Mesenchymal stem cell (in vitro differentiated cells and primary cell): ENCODE results near the gene PRPSAP1. TPM values are rescaled to one million over a fixed set of nuclear protein-coding genes. Genes with fewer than 3 reads are reported as not detected.

Experiments used
- DNase-seq: peaks from one replicate; pipeline ENCODE4 v3.0.0-alpha.2; 2013
- H2AFZ ChIP-seq: one replicate; pipeline ENCODE4 v1.6.1; 2013; ENCODE audit warnings: low read depth, mild to moderate bottlenecking, control low read depth, inconsistent platforms, low read length, moderate library complexity
- H2AK5ac ChIP-seq: 2 replicates; pipeline ENCODE4 v1.6.1; 2013; ENCODE audit warnings: low read length, moderate library complexity, mild to moderate bottlenecking, inconsistent platforms; ENCODE audit not compliant: severe bottlenecking
- H2BK120ac ChIP-seq: one replicate; pipeline ENCODE4 v1.6.1; 2013; ENCODE audit warnings: low read depth, mild to moderate bottlenecking, inconsistent platforms, low read length, moderate library complexity
- H2BK12ac ChIP-seq, 2 experiments: one replicate each; pipeline ENCODE4 v1.6.1; 2013; ENCODE audit warnings: inconsistent platforms in 2 of 2, low read length in 2 of 2, mild to moderate bottlenecking in 2 of 2, moderate library complexity in 2 of 2, control low read depth in 1 of 2
- H2BK15ac ChIP-seq: one replicate; pipeline ENCODE4 v1.6.1; 2013; ENCODE audit warnings: mild to moderate bottlenecking, low read depth, inconsistent platforms; ENCODE audit not compliant: poor library complexity, severe bottlenecking
- H2BK5ac ChIP-seq: 2 replicates; pipeline ENCODE4 v1.6.1; 2013; ENCODE audit warnings: low read depth, mild to moderate bottlenecking, low read length, control low read depth, inconsistent platforms; ENCODE audit not compliant: poor library complexity, severe bottlenecking
- H3K14ac ChIP-seq, 2 experiments: one replicate each; pipeline ENCODE4 v1.6.1; 2013; ENCODE audit warnings: inconsistent platforms in 2 of 2, low read length in 2 of 2, control low read depth in 1 of 2, mild to moderate bottlenecking in 1 of 2, moderate library complexity in 1 of 2
- H3K18ac ChIP-seq, 2 experiments: one replicate each; pipeline ENCODE4 v1.6.1; 2013; ENCODE audit warnings: inconsistent platforms in 2 of 2, low read length in 2 of 2, control low read depth in 1 of 2, low read depth in 1 of 2, mild to moderate bottlenecking in 1 of 2
- H3K23ac ChIP-seq, 2 experiments: one replicate each; pipeline ENCODE4 v1.6.1; 2013; ENCODE audit warnings: inconsistent platforms in 2 of 2, low read length in 2 of 2, mild to moderate bottlenecking in 2 of 2, moderate library complexity in 2 of 2, control low read depth in 1 of 2
- H3K27ac ChIP-seq: 2 replicates; pipeline ENCODE4 v1.5.1; 2013; ENCODE audit warnings: mild to moderate bottlenecking, moderate library complexity, low read length, control low read depth, inconsistent platforms; ENCODE audit not compliant: poor library complexity, severe bottlenecking
- H3K27me3 ChIP-seq, 2 experiments: 2 replicates each; pipeline versions ENCODE4 v1.6.1 to v1.7.0; 2013; ENCODE audit warnings: low read length in 2 of 2, mild to moderate bottlenecking in 2 of 2, moderate library complexity in 2 of 2, control low read depth in 1 of 2, inconsistent platforms in 1 of 2; ENCODE audit not compliant: control insufficient read depth in 1 of 2, insufficient read depth in 1 of 2
- H3K36me3 ChIP-seq, 2 experiments: 2 replicates each; pipeline versions ENCODE4 v1.6.1 to v1.7.0; 2013; ENCODE audit warnings: low read length in 2 of 2, control low read depth in 1 of 2, inconsistent platforms in 1 of 2, low read depth in 1 of 2, mild to moderate bottlenecking in 1 of 2; ENCODE audit not compliant: insufficient read depth in 2 of 2, control insufficient read depth in 1 of 2
- H3K4ac ChIP-seq, 2 experiments: one replicate each; pipeline ENCODE4 v1.6.1; 2013; ENCODE audit warnings: inconsistent platforms in 2 of 2, low read length in 2 of 2, mild to moderate bottlenecking in 2 of 2, moderate library complexity in 2 of 2, control low read depth in 1 of 2, low read depth in 1 of 2
- H3K4me1 ChIP-seq: 2 replicates; pipeline ENCODE4 v1.6.1; 2013; ENCODE audit warnings: low read depth, low read length, control low read depth; ENCODE audit not compliant: control insufficient read depth, insufficient read depth
- H3K4me2 ChIP-seq: 2 replicates; pipeline ENCODE4 v1.6.1; 2013; ENCODE audit warnings: low read length, mild to moderate bottlenecking, inconsistent platforms; ENCODE audit not compliant: poor library complexity, severe bottlenecking
- H3K4me3 ChIP-seq, 2 experiments: 2 replicates each; pipeline versions ENCODE4 v1.5.1 to v1.7.0; 2013; ENCODE audit warnings: low read length in 2 of 2, mild to moderate bottlenecking in 2 of 2, control low read depth in 1 of 2, low read depth in 1 of 2; ENCODE audit not compliant: insufficient read depth in 1 of 2
- H3K79me1 ChIP-seq: replicated peaks from 2 replicates; pipeline ENCODE4 v1.6.1; 2013; ENCODE audit warnings: mild to moderate bottlenecking, control low read depth, low read length, inconsistent platforms; ENCODE audit not compliant: poor library complexity, severe bottlenecking
- H3K9ac ChIP-seq: 2 replicates; pipeline ENCODE4 v1.7.0; 2013; ENCODE audit warnings: mild to moderate bottlenecking, low read length, moderate library complexity
- H3K9me3 ChIP-seq: 2 replicates; pipeline ENCODE4 v1.7.0; 2013; ENCODE audit warnings: mild to moderate bottlenecking, low read length; ENCODE audit not compliant: control insufficient read depth
- H4K8ac ChIP-seq: one replicate; pipeline ENCODE4 v1.6.1; 2013; ENCODE audit warnings: inconsistent platforms, mild to moderate bottlenecking, low read length, moderate library complexity
- H4K91ac ChIP-seq: one replicate; pipeline ENCODE4 v1.6.1; 2013; ENCODE audit warnings: mild to moderate bottlenecking, low read length, inconsistent platforms
- WGBS: methylation state at CpG from one replicate; pipeline ENCODE4 v1.1.7; 2013; ENCODE audit warnings: mixed read lengths; 5-methylcytosine and 5-hydroxymethylcytosine counted together
- polyA plus RNA-seq, 2 experiments: library from polyadenylated mRNA; stranded (reverse); fragments of 200-250 nt; gene quantifications; one replicate each; pipeline ENCODE4 v1.2.3, GENCODE V29; 2013

The PRPSAP1 gene, protein sequence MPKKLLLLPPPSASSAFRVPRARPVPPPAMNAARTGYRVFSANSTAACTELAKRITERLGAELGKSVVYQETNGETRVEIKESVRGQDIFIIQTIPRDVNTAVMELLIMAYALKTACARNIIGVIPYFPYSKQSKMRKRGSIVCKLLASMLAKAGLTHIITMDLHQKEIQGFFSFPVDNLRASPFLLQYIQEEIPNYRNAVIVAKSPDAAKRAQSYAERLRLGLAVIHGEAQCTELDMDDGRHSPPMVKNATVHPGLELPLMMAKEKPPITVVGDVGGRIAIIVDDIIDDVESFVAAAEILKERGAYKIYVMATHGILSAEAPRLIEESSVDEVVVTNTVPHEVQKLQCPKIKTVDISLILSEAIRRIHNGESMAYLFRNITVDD
- 20.6 TPM for polyA plus RNA-seq (2013, experiment 1 of 2)
- polyA plus RNA-seq (2013, experiment 2 of 2): 19.8 TPM

DNA sequence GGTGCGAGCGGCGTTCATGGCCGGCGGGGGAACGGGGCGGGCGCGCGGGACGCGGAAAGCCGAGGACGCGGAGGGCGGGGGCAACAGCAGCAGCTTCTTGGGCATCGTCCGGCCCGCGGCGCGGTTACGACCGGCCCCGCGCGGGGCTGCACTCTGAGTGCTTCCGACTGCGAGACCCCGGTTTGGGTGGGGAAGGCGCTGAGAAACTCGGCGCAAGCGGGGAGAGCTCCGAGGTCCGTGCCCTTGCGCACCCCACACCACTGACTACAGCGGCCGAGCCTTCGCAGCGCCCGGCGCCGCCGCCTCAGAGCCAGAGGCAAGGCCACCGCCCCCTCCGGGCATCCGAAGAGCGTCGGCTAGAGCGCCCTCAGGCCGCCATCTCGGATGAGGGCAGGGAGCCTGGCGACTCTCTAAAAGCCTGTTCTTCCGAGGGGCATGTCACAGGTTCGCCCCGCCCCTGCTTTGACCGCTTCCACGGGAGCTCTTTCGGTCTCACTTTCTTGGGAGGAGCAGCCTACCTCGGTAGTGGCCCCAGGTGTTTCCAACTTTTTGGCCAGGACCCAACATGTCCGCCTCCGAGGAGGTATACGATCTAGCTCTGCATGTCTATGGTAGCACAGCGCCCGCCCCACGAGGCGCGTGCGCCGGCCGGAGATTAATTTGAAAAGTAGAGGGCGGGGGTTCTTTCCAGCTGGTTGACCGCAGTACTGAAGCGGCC is at the start of gene PRPSAP1:
PRPSAP1 (minus strand) TSS at position 318 of the 718 bp plus-strand sequence; CDS start at position 105, 213 bp downstream.
- H3K9me3 ChIP-seq: no peaks in the 10 kb centered on the region
- H3K27ac ChIP-seq: peak within 1 kb of the TSS; percentile 90
- H3K4me3 ChIP-seq: peak within 1 kb of the TSS; percentile 92 to 96
- H2BK12ac ChIP-seq: peak within 1 kb of the TSS; percentile 97 to 98
- peak within 1 kb of the TSS; percentile 100 for H3K4ac ChIP-seq
- peak within 1 kb of the TSS in 1 of 2 experiments; percentile 96 for H3K14ac ChIP-seq
- H3K36me3 ChIP-seq: no peaks in the 10 kb centered on the region
- H4K8ac ChIP-seq: peak within 1 kb of the TSS; percentile 98
- H2BK120ac ChIP-seq: peak within 1 kb of the TSS; percentile 100
- H3K4me1 ChIP-seq: peaks cover 11% of the 10 kb centered on the region
- WGBS: under 1% methylated on average over 51 of the region's 75 CpGs
- peak within 1 kb of the TSS; percentile 89 for H2BK15ac ChIP-seq
- H3K9ac ChIP-seq: peak within 1 kb of the TSS; percentile 99
- peak within 1 kb of the TSS; percentile 97 to 100 for H3K18ac ChIP-seq
- H3K27me3 ChIP-seq: no peaks in the 10 kb centered on the region
- H2AK5ac ChIP-seq: no peak within 1 kb of the TSS
- H4K91ac ChIP-seq: peak within 1 kb of the TSS; percentile 100
- H2BK5ac ChIP-seq: peak within 1 kb of the TSS; percentile 99
- peak; percentile 95 for DNase-seq
- H3K4me2 ChIP-seq: peak within 1 kb of the TSS; percentile 100
- peak within 1 kb of the TSS; percentile 99 for H2AFZ ChIP-seq
- H3K23ac ChIP-seq: peak within 1 kb of the TSS; percentile 79 to 83
- peaks cover 11% of the 10 kb centered on the region for H3K79me1 ChIP-seq

DNA sequence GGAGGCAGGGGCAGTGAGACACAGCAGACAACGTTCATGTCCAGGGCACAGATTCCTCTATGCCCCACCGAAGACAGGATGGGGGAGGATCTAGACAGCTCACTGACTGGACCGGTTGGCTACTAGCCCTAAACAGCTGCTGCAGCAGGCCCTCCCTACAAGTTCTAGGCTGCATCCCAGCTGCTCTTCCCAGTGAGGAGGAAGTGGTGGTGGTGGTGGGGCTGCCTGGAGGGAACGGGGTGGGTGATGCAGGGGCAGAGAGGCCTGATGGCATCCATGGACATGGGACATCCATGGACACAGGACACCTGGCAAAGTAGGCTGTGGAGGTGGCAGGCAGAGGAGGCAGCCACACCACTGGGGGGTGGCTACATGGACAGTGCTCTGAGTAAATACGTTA is 49.0 kb upstream of the PRPSAP1 start:
- Histone ChIP-seq H3K79me1 (peaks cover 40% of the 10 kb centered on the region), H3K4me3 (no peak overlapping the region), H3K4me2 (no peak overlapping the region), H3K18ac (no peak overlapping the region), H3K14ac (no peak overlapping the region), H3K4me1 (peaks cover 27% of the 10 kb centered on the region), H3K36me3 (peaks cover 69 to 80% of the 10 kb centered on the region in 2 experiments), H2BK120ac (no peak overlapping the region), H3K27ac (no peak overlapping the region), H3K9ac (no peak overlapping the region), H4K91ac (no peak overlapping the region), H3K4ac (no peak overlapping the region), H4K8ac (no peak overlapping the region), H2BK15ac (no peak overlapping the region), H2AFZ (no peak overlapping the region), H3K27me3 (no peaks in the 10 kb centered on the region), H3K23ac (no peak overlapping the region), H2BK12ac (no peak overlapping the region), H3K9me3 (no peaks in the 10 kb centered on the region), H2AK5ac (no peak overlapping the region), H2BK5ac (no peak overlapping the region)
- no peak for DNase-seq
- WGBS: 95% methylated on average over 5 of the region's 5 CpGs

DNA sequence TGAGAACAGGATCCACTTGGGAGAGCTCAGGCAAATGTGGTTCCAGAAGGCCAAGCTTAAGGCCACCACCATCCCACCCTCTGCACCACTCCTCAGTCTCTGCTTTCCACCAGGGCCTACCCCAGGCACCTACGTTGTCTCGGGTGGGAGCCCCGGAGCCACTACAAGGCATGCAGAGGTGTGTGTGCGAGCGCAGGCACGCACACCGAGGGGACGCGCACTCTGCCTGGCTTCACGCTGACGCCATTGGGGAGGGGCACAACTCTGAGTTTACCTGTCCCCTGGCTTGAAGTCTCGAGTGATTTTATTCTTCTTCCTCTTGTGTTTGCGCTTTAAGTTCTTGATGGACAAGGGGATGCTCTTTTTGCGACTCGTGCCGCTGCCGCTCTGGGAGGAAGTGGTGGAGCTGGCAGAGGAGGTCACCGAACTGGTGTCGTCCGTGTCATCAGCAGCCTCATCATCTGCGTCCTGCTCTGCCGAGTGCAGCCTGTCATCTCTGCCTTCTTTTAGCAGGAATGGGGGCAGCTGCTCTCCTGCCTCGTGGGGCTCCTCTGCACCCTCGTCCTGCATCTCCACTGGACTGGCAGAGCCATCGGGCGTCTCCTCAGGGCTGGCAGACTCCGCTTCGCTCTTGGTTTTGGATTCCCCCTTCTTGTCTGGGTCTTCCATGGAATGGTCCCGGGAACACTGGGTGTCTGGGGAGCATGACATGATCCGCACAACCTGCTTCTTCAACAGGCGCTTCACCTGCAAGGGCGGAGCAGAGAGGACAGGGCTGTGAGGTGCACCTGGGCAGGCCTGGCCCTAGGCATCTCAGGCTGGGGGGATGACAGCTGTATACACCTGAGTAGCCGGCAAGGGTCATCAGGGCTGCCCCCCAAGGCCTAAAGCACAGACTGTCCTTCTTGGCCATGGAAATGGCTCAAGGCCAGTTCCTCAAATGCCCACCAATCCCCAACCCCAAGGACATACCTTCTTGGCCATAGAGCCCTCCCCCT is 45.8 kb upstream of the PRPSAP1 start:
- no peaks in the 10 kb centered on the region for H3K9me3 ChIP-seq
- H3K14ac ChIP-seq: no peak overlapping the region
- no peak overlapping the region for H4K8ac ChIP-seq
- DNase-seq: no peak
- no peak overlapping the region for H3K4me2 ChIP-seq
- H3K79me1 ChIP-seq: peaks cover 12% of the 10 kb centered on the region
- 93% methylated on average over 33 of the region's 33 CpGs for WGBS
- no peak overlapping the region for H2BK15ac ChIP-seq
- H3K4me1 ChIP-seq: peaks cover 18% of the 10 kb centered on the region
- no peak overlapping the region for H4K91ac ChIP-seq
- no peak overlapping the region for H2BK5ac ChIP-seq
- no peaks in the 10 kb centered on the region for H3K27me3 ChIP-seq
- H2AK5ac ChIP-seq: no peak overlapping the region
- no peak overlapping the region for H3K18ac ChIP-seq
- H2BK12ac ChIP-seq: no peak overlapping the region
- H3K23ac ChIP-seq: no peak overlapping the region
- no peak overlapping the region for H2BK120ac ChIP-seq
- peaks cover 82 to 88% of the 10 kb centered on the region in 2 experiments for H3K36me3 ChIP-seq
- no peak overlapping the region for H3K27ac ChIP-seq
- H2AFZ ChIP-seq: no peak overlapping the region
- no peak overlapping the region for H3K4ac ChIP-seq
- H3K9ac ChIP-seq: no peak overlapping the region
- H3K4me3 ChIP-seq: no peak overlapping the region
